Activated T-cell treated with anti-CD3 and anti-CD28 coated beads, Interleukin-2, amount 50 U/mL, for 4 hours (primary cell): ENCODE data around the gene PPM1M. TPM values are rescaled to one million over a fixed set of nuclear protein-coding genes. Genes with fewer than 3 reads are reported as not detected.

Experiments used
- ATAC-seq, 2 donors: fragments of 200-7000 bp; cut with Tn5 transposase; one replicate each; pipeline ENCODE4 v1.10.0; 2021
- DNase-seq: peaks from one replicate; pipeline ENCODE4 v3.0.0-alpha.2; 2020
- H3K27me3 Mint-ChIP-seq: one replicate; pipeline ENCODE4 v1.8.0; 2021; ENCODE audit warnings: low read depth, mixed read lengths
- H3K36me3 Mint-ChIP-seq: one replicate; pipeline ENCODE4 v1.8.0; 2022; ENCODE audit warnings: mixed read lengths; ENCODE audit not compliant: insufficient read depth
- H3K4me1 Mint-ChIP-seq: one replicate; pipeline ENCODE4 v1.8.0; 2021; ENCODE audit warnings: low read depth, mixed read lengths
- H3K4me3 Mint-ChIP-seq: one replicate; pipeline ENCODE4 v1.8.0; 2021; ENCODE audit warnings: mild to moderate bottlenecking, moderate library complexity, mixed read lengths
- H3K9me3 Mint-ChIP-seq: one replicate; pipeline ENCODE4 v1.8.0; 2021; ENCODE audit warnings: mixed read lengths
- total RNA-seq, 3 donors: library from RNA; stranded (reverse); gene quantifications; one replicate each; pipeline ENCODE4 v1.2.1, GENCODE V29; 2021

Gene PPM1M
- total RNA-seq, 3 donors from 2014 or later: 26.6 to 40.0 (median 39.7) TPM

GRCh38 chr3:52221563-52222318, 23.8 kb upstream of the PPM1M start:
- H3K4me1 Mint-ChIP-seq: peaks cover 93% of the 10 kb centered on the region
- peak; percentile 40 for DNase-seq
- H3K9me3 Mint-ChIP-seq: no peaks in the 10 kb centered on the region
- peak; percentile 44 to 46 for ATAC-seq
- H3K4me3 Mint-ChIP-seq: peak overlapping the region; percentile 59
- H3K36me3 Mint-ChIP-seq: no peaks in the 10 kb centered on the region
- H3K27me3 Mint-ChIP-seq: no peaks in the 10 kb centered on the region

GRCh38 chr3:52222319-52223221, 23.0 kb upstream of the PPM1M start:
- ATAC-seq: no peak
- DNase-seq: no peak
- Mint-ChIP-seq H3K9me3 (no peaks in the 10 kb centered on the region), H3K4me1 (peaks cover 88% of the 10 kb centered on the region), H3K4me3 (peak overlapping the region; percentile 59), H3K27me3 (no peaks in the 10 kb centered on the region), H3K36me3 (no peaks in the 10 kb centered on the region)

- Mint-ChIP-seq H3K9me3 (no peaks in the 10 kb centered on the region), H3K4me3 (peak overlapping the region; percentile 5), H3K27me3 (no peaks in the 10 kb centered on the region), H3K4me1 (peaks cover 78% of the 10 kb centered on the region), H3K36me3 (no peaks in the 10 kb centered on the region)
- ATAC-seq (no peak), DNase-seq (no peak)
These were observed 21.8 kb upstream of the PPM1M start for GRCh38 chr3:52223449-52224408.

- H3K9me3 Mint-ChIP-seq: no peaks in the 10 kb centered on the region
- ATAC-seq (peak; percentile 48 to 54), DNase-seq (no peak)
- peak within 1 kb of the TSS; percentile 49 for H3K4me3 Mint-ChIP-seq
- H3K36me3 Mint-ChIP-seq: peaks cover 10% of the 10 kb centered on the region
- H3K27me3 Mint-ChIP-seq: no peaks in the 10 kb centered on the region
- H3K4me1 Mint-ChIP-seq: peaks cover 62% of the 10 kb centered on the region
These were observed 19.9 kb upstream of the PPM1M start, which contains the start of gene TLR9 for GRCh38 chr3:52225452-52226228. TLR9 (minus strand) TSS chr3:52225645; CDS start chr3:52225529, 116 bp downstream.

GRCh38 chr3:52226229-52226817, 19.2 kb upstream of the PPM1M start:
- Mint-ChIP-seq H3K36me3 (peaks cover 10% of the 10 kb centered on the region), H3K4me1 (peaks cover 56% of the 10 kb centered on the region), H3K4me3 (peak overlapping the region; percentile 35), H3K9me3 (no peaks in the 10 kb centered on the region), H3K27me3 (no peaks in the 10 kb centered on the region)
- DNase-seq (no peak), ATAC-seq (no peak)

- H3K36me3 Mint-ChIP-seq: peaks cover 14% of the 10 kb centered on the region
- H3K9me3 Mint-ChIP-seq: no peaks in the 10 kb centered on the region
- ATAC-seq (no peak), DNase-seq (no peak)
- no peaks in the 10 kb centered on the region for H3K27me3 Mint-ChIP-seq
- H3K4me1 Mint-ChIP-seq: peaks cover 54% of the 10 kb centered on the region
- H3K4me3 Mint-ChIP-seq: no peak overlapping the region
These were observed 18.4 kb upstream of the PPM1M start for GRCh38 chr3:52227117-52227516.

- peaks cover 14% of the 10 kb centered on the region for H3K36me3 Mint-ChIP-seq
- H3K4me1 Mint-ChIP-seq: peaks cover 54% of the 10 kb centered on the region
- no peaks in the 10 kb centered on the region for H3K9me3 Mint-ChIP-seq
- H3K27me3 Mint-ChIP-seq: no peaks in the 10 kb centered on the region
- ATAC-seq (no peak), DNase-seq (no peak)
- no peak overlapping the region for H3K4me3 Mint-ChIP-seq
These were observed 17.8 kb upstream of the PPM1M start for GRCh38 chr3:52227766-52228165.

- Mint-ChIP-seq H3K4me1 (peaks cover 54% of the 10 kb centered on the region), H3K27me3 (no peaks in the 10 kb centered on the region), H3K36me3 (peaks cover 14% of the 10 kb centered on the region), H3K4me3 (no peak overlapping the region), H3K9me3 (no peaks in the 10 kb centered on the region)
- ATAC-seq: no peak
- DNase-seq: no peak
These were observed 17.3 kb upstream of the PPM1M start for GRCh38 chr3:52228266-52228665.

- peaks cover 51% of the 10 kb centered on the region for H3K4me1 Mint-ChIP-seq
- H3K36me3 Mint-ChIP-seq: peaks cover 14% of the 10 kb centered on the region
- ATAC-seq (no peak), DNase-seq (no peak)
- no peaks in the 10 kb centered on the region for H3K9me3 Mint-ChIP-seq
- no peak overlapping the region for H3K4me3 Mint-ChIP-seq
- no peaks in the 10 kb centered on the region for H3K27me3 Mint-ChIP-seq
These were observed 16.7 kb upstream of the PPM1M start for GRCh38 chr3:52228751-52229291.

GRCh38 chr3:52229656-52230055, 15.9 kb upstream of the PPM1M start:
- DNase-seq: no peak
- H3K4me1 Mint-ChIP-seq: peaks cover 50% of the 10 kb centered on the region
- no peak overlapping the region for H3K4me3 Mint-ChIP-seq
- no peaks in the 10 kb centered on the region for H3K27me3 Mint-ChIP-seq
- no peaks in the 10 kb centered on the region for H3K9me3 Mint-ChIP-seq
- H3K36me3 Mint-ChIP-seq: peaks cover 14% of the 10 kb centered on the region
- ATAC-seq: no peak

GRCh38 chr3:52230461-52230860, 15.1 kb upstream of the PPM1M start:
- H3K9me3 Mint-ChIP-seq: no peaks in the 10 kb centered on the region
- H3K4me1 Mint-ChIP-seq: peaks cover 50% of the 10 kb centered on the region
- ATAC-seq (no peak), DNase-seq (no peak)
- H3K36me3 Mint-ChIP-seq: peaks cover 14% of the 10 kb centered on the region
- no peak overlapping the region for H3K4me3 Mint-ChIP-seq
- no peaks in the 10 kb centered on the region for H3K27me3 Mint-ChIP-seq

- DNase-seq (no peak), ATAC-seq (no peak)
- no peaks in the 10 kb centered on the region for H3K27me3 Mint-ChIP-seq
- no peaks in the 10 kb centered on the region for H3K9me3 Mint-ChIP-seq
- H3K36me3 Mint-ChIP-seq: peaks cover 14% of the 10 kb centered on the region
- H3K4me1 Mint-ChIP-seq: peaks cover 50% of the 10 kb centered on the region
- no peak overlapping the region for H3K4me3 Mint-ChIP-seq
These were observed 14.6 kb upstream of the PPM1M start for GRCh38 chr3:52230889-52231499.
